ENCODE measurements around the gene FIZ1.

GRCh38 chr19:55603581-55604292 is 4.4 kb upstream of the FIZ1 start:
- TF ChIP-seq ARNTL (CRISPR knock-in tag; IDR thresholded peaks at IDR 0.05; ENCODE audit: borderline replicate concordance, low read depth) (no peak), ZFP3 (CRISPR knock-in tag; IDR thresholded peaks at IDR 0.05) (no peak), RARB (CRISPR knock-in tag; IDR thresholded peaks at IDR 0.05) (no peak)

Data from SK-N-SH treated with all-trans-retinoic acid at 6 μM for 48 hours (cell line).